Stomach (tissue), 9 donors: Measurements from ENCODE around the gene VRK3. TPM values are rescaled to one million over a fixed set of nuclear protein-coding genes. Genes with fewer than 3 reads are reported as not detected.
A peak's percentile ranks its signal among the peaks of the same experiment; 100 is the strongest.

ENCODE experiments used
- DNase-seq, 2 donors: peaks; one replicate each; pipeline versions ENCODE4 v3.0.0 to v3.0.0-alpha.2; 2013 to 2019
- H3K27ac ChIP-seq, 5 donors: fragments of 200-600 bp in 4 of 5; sonication (generic) in 4 of 5; one replicate each; pipeline ENCODE4 v1.5.1; 2013 to 2019; ENCODE audit warnings: mild to moderate bottlenecking in 1 of 5, moderate library complexity in 1 of 5
- H3K27me3 ChIP-seq, 3 donors: fragments of 200-600 bp; sonication (generic); one replicate each; pipeline ENCODE4 v1.5.1; 2017 to 2019; ENCODE audit warnings: mixed run types in 1 of 3
- H3K36me3 ChIP-seq, 4 donors: fragments of 200-600 bp; sonication (generic); 1 replicate in 3 of 4; 2 replicates in 1 of 4; pipeline ENCODE4 v1.5.1; 2016 to 2019
- H3K4me1 ChIP-seq, 4 donors: fragments of 200-600 bp; sonication (generic); one replicate each; pipeline ENCODE4 v1.5.1; 2016 to 2019
- H3K4me3 ChIP-seq, 4 donors: fragments of 200-600 bp; sonication (generic) in 3 of 4; one replicate each; pipeline ENCODE4 v1.5.1; 2016 to 2019; ENCODE audit warnings: mild to moderate bottlenecking in 1 of 4
- H3K9me3 ChIP-seq, 4 donors: fragments of 200-600 bp; sonication (generic); one replicate each; pipeline ENCODE4 v1.5.1; 2016 to 2019
- CTCF ChIP-seq, 7 experiments: fragments of 450-650 bp in 4 of 7; fragments of 200-600 bp in 3 of 7; sonication (generic) in 3 of 7; IDR thresholded peaks; one replicate each; pipeline ENCODE4 v1.5.1; 2016 to 2019; ENCODE audit warnings: antibody characterized with exemption in 7 of 7, control low read depth in 2 of 7, mild to moderate bottlenecking in 1 of 7
- EP300 ChIP-seq: sonication (generic); formaldehyde crosslinking; IDR thresholded peaks from one replicate; pipeline ENCODE4 v1.6.1; 2017; ENCODE audit warnings: antibody characterized with exemption
- POLR2A ChIP-seq, 4 donors: fragments of 450-650 bp; IDR thresholded peaks; one replicate each; pipeline ENCODE4 v1.6.1; 2016; ENCODE audit warnings: antibody characterized with exemption in 4 of 4, control low read depth in 2 of 4, mild to moderate bottlenecking in 1 of 4, moderate library complexity in 1 of 4
- POLR2AphosphoS5 ChIP-seq, 3 donors: sonication (generic); formaldehyde crosslinking; IDR thresholded peaks; one replicate each; pipeline ENCODE4 v1.6.1; 2016; ENCODE audit warnings: antibody characterized with exemption in 3 of 3
- WGBS, 5 donors: extraction: QIAGEN DNeasy Blood & Tissue Kit in 3 of 5; methylation state at CpG; one replicate each; pipeline versions ENCODE4 v1.1.5 to v1.1.7; 2013 to 2018; 5-methylcytosine and 5-hydroxymethylcytosine counted together
- intact Hi-C: fragments of 100-400 bp; cut with DNase I; formaldehyde crosslinking; loops from one replicate; pipeline ENCODE4 v1.15.1; 2023; ENCODE audit warnings: low total_unique reads
- polyA plus RNA-seq, 3 donors: library from polyadenylated mRNA; stranded (reverse); fragments of 200-250 nt; gene quantifications; one replicate each; pipeline ENCODE4 v1.2.3, GENCODE V29; 2013
- total RNA-seq, 5 donors: library from RNA; depleted of rRNA; stranded (reverse); fragments of >200 nt; gene quantifications; one replicate each; pipeline versions ENCODE4 v1.1.0 to v1.2.3, GENCODE V29; 2014 to 2016
- donor health status: healthy with polysubstance abuse.
- donor health status: Bipolar disorder and iron deficiency.
- donor health status: healthy.

The VRK3 gene
- total and polyA plus RNA-seq, 8 donors = 3.5 to 39.7 (median 22.8) TPM

- WGBS, 5 donors = 89 to 96% (median 93%) methylated on average over 6 of the region's 6 CpGs
- H3K36me3 ChIP-seq = peaks cover 79 to 100% (median 97%) of the 10 kb centered on the region in 4 donors
- H3K4me3 ChIP-seq = no peak overlapping the region
- TF ChIP-seq POLR2AphosphoS5 (IDR thresholded peaks at IDR 0.05) (no peak), POLR2A (IDR thresholded peaks at IDR 0.05) (no peak), EP300 (no peak), CTCF (IDR thresholded peaks at IDR 0.05) (no peak)
- H3K9me3 ChIP-seq = peaks cover 22 to 48% (median 32%) of the 10 kb centered on the region in 4 donors
- no peaks in the 10 kb centered on the region for H3K27me3 ChIP-seq
- no peak overlapping the region for H3K27ac ChIP-seq
- DNase-seq = peak in 1 of 2 donors; percentile 30
- no peaks in the 10 kb centered on the region for H3K4me1 ChIP-seq
- intact Hi-C loops = no loop called here
Measured at GRCh38 chr19:50040967-50041366, 15.8 kb upstream of the VRK3 start.

GRCh38 chr19:50039968-50040367, 14.8 kb upstream of the VRK3 start:
- H3K4me1 ChIP-seq = no peaks in the 10 kb centered on the region
- intact Hi-C loops = no loop called here
- H3K4me3 ChIP-seq = no peak overlapping the region
- H3K9me3 ChIP-seq = peaks cover 12 to 38% (median 22%) of the 10 kb centered on the region in 4 donors
- no peak for DNase-seq
- no peaks in the 10 kb centered on the region for H3K27me3 ChIP-seq
- H3K27ac ChIP-seq = no peak overlapping the region
- peaks cover 69 to 100% (median 96%) of the 10 kb centered on the region in 4 donors for H3K36me3 ChIP-seq
- 92 to 100% (median 96%) methylated on average over 3 of the region's 3 CpGs for WGBS, 5 donors
- no peak for TF ChIP-seq CTCF (IDR thresholded peaks at IDR 0.05)

GRCh38 chr19:50036908-50037307, 11.7 kb upstream of the VRK3 start:
- intact Hi-C loops = no loop called here
- DNase-seq = no peak
- peaks cover 54 to 100% (median 96%) of the 10 kb centered on the region in 4 donors for H3K36me3 ChIP-seq
- TF ChIP-seq EP300 = no peak
- no peak for TF ChIP-seq CTCF (IDR thresholded peaks at IDR 0.05)
- TF ChIP-seq POLR2AphosphoS5 (IDR thresholded peaks at IDR 0.05) = no peak
- no peak for TF ChIP-seq POLR2A (IDR thresholded peaks at IDR 0.05)
- H3K9me3 ChIP-seq = peaks cover 0 to 9% (median 0%) of the 10 kb centered on the region in 4 donors
- 87 to 97% (median 95%) methylated on average over 3 of the region's 3 CpGs for WGBS, 5 donors
- H3K27ac ChIP-seq = no peak overlapping the region
- H3K4me3 ChIP-seq = no peak overlapping the region
- no peaks in the 10 kb centered on the region for H3K27me3 ChIP-seq
- H3K4me1 ChIP-seq = no peaks in the 10 kb centered on the region

GRCh38 chr19:50030937-50031336, 5.8 kb upstream of the VRK3 start:
- 79 to 94% (median 87%) methylated on average over 11 of the region's 11 CpGs for WGBS, 5 donors
- no peak overlapping the region for H3K4me3 ChIP-seq
- no peaks in the 10 kb centered on the region for H3K27me3 ChIP-seq
- DNase-seq = no peak
- no peak overlapping the region for H3K27ac ChIP-seq
- no peak for TF ChIP-seq POLR2AphosphoS5 (IDR thresholded peaks at IDR 0.05)
- no peak for TF ChIP-seq EP300
- no peak for TF ChIP-seq POLR2A (IDR thresholded peaks at IDR 0.05)
- TF ChIP-seq CTCF (IDR thresholded peaks at IDR 0.05) = no peak
- H3K4me1 ChIP-seq = peaks cover 10 to 17% (median 15%) of the 10 kb centered on the region in 4 donors
- peaks cover 24 to 68% (median 63%) of the 10 kb centered on the region in 4 donors for H3K36me3 ChIP-seq
- intact Hi-C loops = no loop called here
- no peaks in the 10 kb centered on the region for H3K9me3 ChIP-seq
